Measurements from ENCODE around the gene SLC7A4.
"Not testable (repeated sequence)": the region's sequence is repeated elsewhere in the genome, so short reads cannot be mapped to it uniquely, and the experiment has no call there.

- not testable (repeated sequence) for TF ChIP-seq CTCF, POLR2A (IDR thresholded peaks at IDR 0.05)
Measured at GRCh38 chr22:21039158-21039557, 6.8 kb upstream of the SLC7A4 start.

Data from testis (tissue), 2 donors.